Caco-2 (cell line): ENCODE results near the gene DSCAML1. TPM values are rescaled to one million over a fixed set of nuclear protein-coding genes. Genes with fewer than 3 reads are reported as not detected.

Experiments
- BruUV-seq: library from RNA; stranded (reverse); fragments of 400-500 nt; replicated peaks from 2 replicates; lab custom pipeline; 2021; lab: Mats Ljungman, UMichigan
- CTCF ChIA-PET: fragments of 300-600 bp; sonication (Branson Sonifier 250); formaldehyde crosslinking; loops from one replicate; lab custom pipeline; 2022; ENCODE audit warnings: antibody characterized with exemption; lab: Charles Lee
- POLR2A ChIA-PET: fragments of 300-600 bp; sonication (Branson Sonifier 250); formaldehyde crosslinking; loops from one replicate; lab custom pipeline; 2022; ENCODE audit warnings: antibody characterized with exemption; lab: Charles Lee
- DNase-seq, 2 experiments: peaks; one replicate each; pipeline versions ENCODE4 v3.0.0 to v3.0.0-alpha.2; 2020 to 2022
- H3K27me3 ChIP-seq: replicated peaks from 2 replicates; pipeline ENCODE4 v1.6.0; 2011; ENCODE audit warnings: low read length; ENCODE audit not compliant: control insufficient read depth, insufficient read depth
- H3K36me3 ChIP-seq: 2 replicates; pipeline ENCODE4 v1.5.1; 2011; ENCODE audit warnings: low read length; ENCODE audit not compliant: control insufficient read depth, insufficient read depth
- H3K4me1 ChIP-seq: fragments of 250-450 bp; sonication (Bioruptor Pico); 2 replicates; pipeline ENCODE4 v1.5.1; 2020; ENCODE audit warnings: mild to moderate bottlenecking
- H3K4me3 ChIP-seq: 2 replicates; pipeline ENCODE4 v1.5.1; 2011; ENCODE audit warnings: low read depth, mild to moderate bottlenecking, control low read depth, low read length
- H3K9me3 ChIP-seq: fragments of 250-450 bp; sonication (Bioruptor Pico); 2 replicates; pipeline ENCODE4 v1.5.1; 2020; ENCODE audit warnings: mild to moderate bottlenecking, moderate library complexity
- H3K27ac Mint-ChIP-seq: one replicate; pipeline ENCODE4 v1.8.0; 2022; ENCODE audit warnings: mixed read lengths; ENCODE audit not compliant: unreplicated experiment
- H3K27me3 Mint-ChIP-seq: one replicate; pipeline ENCODE4 v1.8.0; 2022; ENCODE audit warnings: mixed read lengths; ENCODE audit not compliant: insufficient read depth, unreplicated experiment
- H3K36me3 Mint-ChIP-seq: one replicate; pipeline ENCODE4 v1.8.0; 2022; ENCODE audit warnings: mild to moderate bottlenecking, mixed read lengths; ENCODE audit not compliant: insufficient read depth, unreplicated experiment
- H3K4me1 Mint-ChIP-seq: one replicate; pipeline ENCODE4 v1.8.0; 2022; ENCODE audit warnings: low read depth, mixed read lengths; ENCODE audit not compliant: unreplicated experiment
- H3K4me3 Mint-ChIP-seq: one replicate; pipeline ENCODE4 v1.8.0; 2022; ENCODE audit warnings: mild to moderate bottlenecking, moderate library complexity, mixed read lengths; ENCODE audit not compliant: unreplicated experiment
- H3K9me3 Mint-ChIP-seq: one replicate; pipeline ENCODE4 v1.8.0; 2022; ENCODE audit warnings: mixed read lengths; ENCODE audit not compliant: unreplicated experiment
- CTCF ChIP-seq, 2 experiments: fragments of 200-600 bp in 1 of 2; IDR thresholded peaks; 1 replicate in 1 of 2; 2 replicates in 1 of 2; pipeline versions ENCODE4 v1.5.1 to v1.8.0; 2011 to 2022; ENCODE audit warnings: antibody characterized with exemption in 1 of 2, control low read depth in 1 of 2, inconsistent platforms in 1 of 2, low read depth in 1 of 2, low read length in 1 of 2, mild to moderate bottlenecking in 1 of 2, moderate library complexity in 1 of 2; ENCODE audit not compliant: insufficient read depth in 1 of 2, severe bottlenecking in 1 of 2, unreplicated experiment in 1 of 2
- intact Hi-C: fragments of 100-400 bp; cut with micrococcal nuclease; formaldehyde crosslinking; loops from one replicate; pipeline ENCODE4 v1.10.0; 2022; ENCODE audit not compliant: unreplicated experiment
- total RNA-seq: library from RNA; stranded (reverse); gene quantifications from 2 replicates; pipeline ENCODE4 v1.2.3, GENCODE V29; 2022

The DSCAML1 gene
- total RNA-seq, 1 experiment from 2014 or later = not detected

GRCh38 chr11:117572671-117573070 is 224.3 kb downstream of the DSCAML1 start:
- ChIA-PET POLR2A (no interaction called here), CTCF (no interaction called here)
- H3K4me1 Mint-ChIP-seq = no peaks in the 10 kb centered on the region
- no peaks in the 10 kb centered on the region for H3K9me3 Mint-ChIP-seq
- H3K4me3 ChIP-seq = no peak overlapping the region
- H3K9me3 ChIP-seq = peaks cover 3% of the 10 kb centered on the region; the same call in 1 of the 2 replicates
- intact Hi-C loops = no loop called here
- BruUV-seq = no TSS peak
- no peaks in the 10 kb centered on the region for H3K36me3 Mint-ChIP-seq
- H3K27me3 ChIP-seq = no peaks in the 10 kb centered on the region; the same call in 1 of the 2 replicates
- peaks cover 20% of the 10 kb centered on the region for H3K27me3 Mint-ChIP-seq
- H3K36me3 ChIP-seq = no peaks in the 10 kb centered on the region
- no peak overlapping the region for H3K27ac Mint-ChIP-seq
- H3K4me1 ChIP-seq = no peaks in the 10 kb centered on the region
- no peak for TF ChIP-seq CTCF (IDR thresholded peaks at IDR 0.05; ENCODE audit: insufficient read depth in 1 of 2, low read depth in 1 of 2, low read length in 1 of 2, severe bottlenecking in 1 of 2, unreplicated experiment in 1 of 2)
- DNase-seq = no peak
- no peak overlapping the region for H3K4me3 Mint-ChIP-seq

DNA sequence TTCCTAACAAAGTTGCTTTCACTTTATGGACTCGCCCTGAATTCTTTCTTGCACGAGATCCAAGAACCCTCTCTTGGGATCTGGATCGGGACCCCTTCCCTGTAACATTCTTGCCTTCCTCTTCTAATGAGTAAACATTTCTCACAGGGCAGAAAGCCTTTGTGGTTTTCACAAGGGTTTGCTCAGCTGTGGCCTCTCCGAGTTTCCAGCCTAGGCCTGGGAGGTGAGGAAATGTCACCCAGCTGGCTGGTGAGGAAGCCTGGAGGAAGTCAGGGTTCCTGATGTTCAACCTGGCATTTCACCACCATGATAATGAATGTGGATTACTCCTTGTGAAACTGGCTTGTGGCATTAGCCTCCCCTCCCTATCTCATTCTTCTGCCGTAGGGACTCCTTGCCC is 224.9 kb downstream of the DSCAML1 start:
- Histone ChIP-seq H3K4me3 (no peak overlapping the region), H3K27me3 (no peaks in the 10 kb centered on the region; the same call in 1 of the 2 replicates), H3K9me3 (peaks cover 3% of the 10 kb centered on the region; the same call in 1 of the 2 replicates), H3K4me1 (no peaks in the 10 kb centered on the region), H3K36me3 (no peaks in the 10 kb centered on the region)
- DNase-seq = peak in 1 of 2 experiments; percentile 26
- Mint-ChIP-seq H3K36me3 (no peaks in the 10 kb centered on the region), H3K27me3 (peaks cover 20% of the 10 kb centered on the region), H3K4me1 (no peaks in the 10 kb centered on the region), H3K4me3 (no peak overlapping the region), H3K9me3 (no peaks in the 10 kb centered on the region), H3K27ac (no peak overlapping the region)
- no TSS peak for BruUV-seq
- ChIA-PET CTCF (no interaction called here), POLR2A (no interaction called here)
- TF ChIP-seq CTCF (IDR thresholded peaks at IDR 0.05; ENCODE audit: insufficient read depth in 1 of 2, low read depth in 1 of 2, low read length in 1 of 2, severe bottlenecking in 1 of 2, unreplicated experiment in 1 of 2) = no peak
- intact Hi-C loops = no loop called here

GRCh38 chr11:117570701-117571100 is 226.3 kb downstream of the DSCAML1 start:
- H3K27me3 ChIP-seq = no peaks in the 10 kb centered on the region; the same call in none of the 2 replicates
- no peak for TF ChIP-seq CTCF (IDR thresholded peaks at IDR 0.05; ENCODE audit: insufficient read depth in 1 of 2, low read depth in 1 of 2, low read length in 1 of 2, severe bottlenecking in 1 of 2, unreplicated experiment in 1 of 2)
- Mint-ChIP-seq H3K4me1 (no peaks in the 10 kb centered on the region), H3K27me3 (peaks cover 20% of the 10 kb centered on the region), H3K36me3 (no peaks in the 10 kb centered on the region), H3K9me3 (no peaks in the 10 kb centered on the region), H3K4me3 (no peak overlapping the region), H3K27ac (no peak overlapping the region)
- ChIA-PET POLR2A (no interaction called here), CTCF (no interaction called here)
- BruUV-seq = no TSS peak
- intact Hi-C loops = no loop called here
- H3K4me3 ChIP-seq = no peak overlapping the region
- DNase-seq = no peak
- no peaks in the 10 kb centered on the region for H3K4me1 ChIP-seq
- no peaks in the 10 kb centered on the region for H3K36me3 ChIP-seq
- H3K9me3 ChIP-seq = peaks cover 3% of the 10 kb centered on the region; the same call in 1 of the 2 replicates
